ENCODE data around the gene PRRG1. TPM values are rescaled to one million over a fixed set of nuclear protein-coding genes. Genes with fewer than 3 reads are reported as not detected.
A peak's percentile ranks its signal among the peaks of the same experiment; 100 is the strongest.

Gene PRRG1
- total and polyA plus RNA-seq, 2 of the 13 experiments (the other 11 are each of a cell fraction or from before 2014, with no cell fraction given): 5.0 to 11.0 TPM

DNA sequence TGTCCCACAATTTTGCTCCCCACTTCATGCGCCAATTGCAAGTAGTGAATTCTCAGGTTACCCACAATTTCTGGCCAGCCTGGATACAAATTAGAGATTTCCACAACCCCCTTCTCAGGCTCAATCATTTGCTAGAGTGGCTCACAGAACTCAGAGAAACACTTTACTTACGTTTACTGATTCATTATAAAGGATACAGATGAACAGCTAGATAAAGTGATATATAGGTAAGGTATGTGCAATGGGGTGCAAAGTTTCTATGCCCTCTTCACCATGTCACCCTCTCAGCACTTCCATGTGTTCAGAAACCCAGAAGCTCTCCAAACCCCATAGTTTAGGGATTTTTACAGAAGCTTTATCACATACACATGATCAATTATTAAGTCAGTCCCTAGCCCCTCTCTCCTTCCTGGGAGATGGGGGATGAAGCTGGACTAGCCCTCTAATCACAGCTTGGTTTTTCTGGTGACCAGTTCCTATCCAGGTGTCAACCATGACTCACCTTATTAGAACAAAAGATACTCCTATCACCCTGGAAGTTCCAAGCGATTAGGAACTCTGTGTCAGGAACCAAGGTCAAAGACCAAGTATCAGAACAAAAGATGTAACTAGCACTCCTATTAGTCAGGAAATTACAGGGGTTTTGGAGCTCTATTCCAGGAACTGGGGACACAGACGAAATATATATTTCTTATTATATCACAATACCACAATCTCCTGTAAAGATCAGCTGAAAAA is 33.5 kb upstream of the PRRG1 start:
- Histone ChIP-seq H3K27me3 (ENCODE audit: control insufficient read depth in 1 of 2, insufficient read depth in 2 of 2, low read length in 2 of 2) (no peaks in the 10 kb centered on the region), H3K9me3 (ENCODE audit: low read length) (no peaks in the 10 kb centered on the region), H3K27ac (ENCODE audit: extremely low read length, insufficient read depth, low read length) (no peak overlapping the region), H3K4me3 (replicated peaks in 1 of 3; ENCODE audit: insufficient read depth in 1 of 3, low read depth in 2 of 3, low read length in 3 of 3) (no peak overlapping the region), H3K36me3 (replicated peaks in 1 of 2; ENCODE audit: control insufficient read depth in 1 of 2, insufficient read depth in 2 of 2, low read length in 2 of 2) (no peaks in the 10 kb centered on the region), H3K4me1 (ENCODE audit: insufficient read depth, low read length) (no peaks in the 10 kb centered on the region), H4K20me1 (ENCODE audit: insufficient read depth, low read length) (no peaks in the 10 kb centered on the region), H3K9ac (ENCODE audit: insufficient read depth, low read depth, low read length) (no peak overlapping the region), H3K4me2 (ENCODE audit: low read depth, low read length) (no peak overlapping the region), H3K79me2 (ENCODE audit: insufficient read depth, low read length) (no peaks in the 10 kb centered on the region), H2AFZ (ENCODE audit: low read length) (no peak overlapping the region)
- no peak for ATAC-seq
- TF ChIP-seq, protein P1, sequence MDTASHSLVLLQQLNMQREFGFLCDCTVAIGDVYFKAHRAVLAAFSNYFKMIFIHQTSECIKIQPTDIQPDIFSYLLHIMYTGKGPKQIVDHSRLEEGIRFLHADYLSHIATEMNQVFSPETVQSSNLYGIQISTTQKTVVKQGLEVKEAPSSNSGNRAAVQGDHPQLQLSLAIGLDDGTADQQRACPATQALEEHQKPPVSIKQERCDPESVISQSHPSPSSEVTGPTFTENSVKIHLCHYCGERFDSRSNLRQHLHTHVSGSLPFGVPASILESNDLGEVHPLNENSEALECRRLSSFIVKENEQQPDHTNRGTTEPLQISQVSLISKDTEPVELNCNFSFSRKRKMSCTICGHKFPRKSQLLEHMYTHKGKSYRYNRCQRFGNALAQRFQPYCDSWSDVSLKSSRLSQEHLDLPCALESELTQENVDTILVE (CRISPR knock-in tag; IDR thresholded peaks at IDR 0.05): no peak
- TF ChIP-seq ZNF614 (CRISPR knock-in tag; IDR thresholded peaks at IDR 0.05; ENCODE audit: borderline replicate concordance): no peak
- no peak for TF ChIP-seq FIP1L1 (IDR thresholded peaks at IDR 0.05; ENCODE audit: borderline replicate concordance, insufficient read depth, low read depth, low read length)
- TF ChIP-seq SMAD1 (CRISPR knock-in tag; IDR thresholded peaks at IDR 0.05; ENCODE audit: borderline replicate concordance, low read depth): no peak
- TF ChIP-seq TOE1 (CRISPR knock-in tag; IDR thresholded peaks at IDR 0.05): no peak
- TF ChIP-seq MBD4 (IDR thresholded peaks at IDR 0.05; ENCODE audit: borderline replicate concordance, low read length): no peak
- TF ChIP-seq, protein P2, sequence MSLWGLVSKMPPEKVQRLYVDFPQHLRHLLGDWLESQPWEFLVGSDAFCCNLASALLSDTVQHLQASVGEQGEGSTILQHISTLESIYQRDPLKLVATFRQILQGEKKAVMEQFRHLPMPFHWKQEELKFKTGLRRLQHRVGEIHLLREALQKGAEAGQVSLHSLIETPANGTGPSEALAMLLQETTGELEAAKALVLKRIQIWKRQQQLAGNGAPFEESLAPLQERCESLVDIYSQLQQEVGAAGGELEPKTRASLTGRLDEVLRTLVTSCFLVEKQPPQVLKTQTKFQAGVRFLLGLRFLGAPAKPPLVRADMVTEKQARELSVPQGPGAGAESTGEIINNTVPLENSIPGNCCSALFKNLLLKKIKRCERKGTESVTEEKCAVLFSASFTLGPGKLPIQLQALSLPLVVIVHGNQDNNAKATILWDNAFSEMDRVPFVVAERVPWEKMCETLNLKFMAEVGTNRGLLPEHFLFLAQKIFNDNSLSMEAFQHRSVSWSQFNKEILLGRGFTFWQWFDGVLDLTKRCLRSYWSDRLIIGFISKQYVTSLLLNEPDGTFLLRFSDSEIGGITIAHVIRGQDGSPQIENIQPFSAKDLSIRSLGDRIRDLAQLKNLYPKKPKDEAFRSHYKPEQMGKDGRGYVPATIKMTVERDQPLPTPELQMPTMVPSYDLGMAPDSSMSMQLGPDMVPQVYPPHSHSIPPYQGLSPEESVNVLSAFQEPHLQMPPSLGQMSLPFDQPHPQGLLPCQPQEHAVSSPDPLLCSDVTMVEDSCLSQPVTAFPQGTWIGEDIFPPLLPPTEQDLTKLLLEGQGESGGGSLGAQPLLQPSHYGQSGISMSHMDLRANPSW (CRISPR knock-in tag; IDR thresholded peaks at IDR 0.05; ENCODE audit: borderline replicate concordance): no peak
- TF ChIP-seq, protein P3, sequence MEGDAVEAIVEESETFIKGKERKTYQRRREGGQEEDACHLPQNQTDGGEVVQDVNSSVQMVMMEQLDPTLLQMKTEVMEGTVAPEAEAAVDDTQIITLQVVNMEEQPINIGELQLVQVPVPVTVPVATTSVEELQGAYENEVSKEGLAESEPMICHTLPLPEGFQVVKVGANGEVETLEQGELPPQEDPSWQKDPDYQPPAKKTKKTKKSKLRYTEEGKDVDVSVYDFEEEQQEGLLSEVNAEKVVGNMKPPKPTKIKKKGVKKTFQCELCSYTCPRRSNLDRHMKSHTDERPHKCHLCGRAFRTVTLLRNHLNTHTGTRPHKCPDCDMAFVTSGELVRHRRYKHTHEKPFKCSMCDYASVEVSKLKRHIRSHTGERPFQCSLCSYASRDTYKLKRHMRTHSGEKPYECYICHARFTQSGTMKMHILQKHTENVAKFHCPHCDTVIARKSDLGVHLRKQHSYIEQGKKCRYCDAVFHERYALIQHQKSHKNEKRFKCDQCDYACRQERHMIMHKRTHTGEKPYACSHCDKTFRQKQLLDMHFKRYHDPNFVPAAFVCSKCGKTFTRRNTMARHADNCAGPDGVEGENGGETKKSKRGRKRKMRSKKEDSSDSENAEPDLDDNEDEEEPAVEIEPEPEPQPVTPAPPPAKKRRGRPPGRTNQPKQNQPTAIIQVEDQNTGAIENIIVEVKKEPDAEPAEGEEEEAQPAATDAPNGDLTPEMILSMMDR (CRISPR knock-in tag; IDR thresholded peaks at IDR 0.05): no peak
- TF ChIP-seq ZNF34 (CRISPR knock-in tag; IDR thresholded peaks at IDR 0.05; ENCODE audit: borderline replicate concordance): no peak
- TF ChIP-seq BHLHE40 (IDR thresholded peaks at IDR 0.05; ENCODE audit: low read length): no peak
- POLR2A ChIA-PET: no interaction called here
- intact Hi-C loops (cut with micrococcal nuclease; ENCODE audit: unreplicated experiment) (no loop called here), in situ Hi-C loops (cut with HindIII; ENCODE audit: extremely low pct_ligation_motif_present, low pct_unique_long_range_greater_than_20kb) (no loop called here)
- BruUV-seq (replicated peaks): no TSS peak
- 30% methylated on average over 4 of the region's 4 CpGs for WGBS (ENCODE audit: low lambda C conversion rate)
- peak; percentile 8 for DNase-seq (ENCODE audit: low spot score)
- FAIRE-seq: no peak
- CTCF ChIA-PET (ENCODE audit: low intra/inter-chr PET ratio, low total read pairs): no interaction called here

Measured in HepG2 (cell line).